Activated CD8-positive, alpha-beta memory T cell treated with anti-CD3 and anti-CD28 coated beads for 1 hour (primary cell): ENCODE data around the gene NRTN.
"Not testable (repeated sequence)": the region's sequence is repeated elsewhere in the genome, so short reads cannot be mapped to it uniquely, and the experiment has no call there.

Experiments
- DNase-seq, 2 donors: peaks; one replicate each; pipeline ENCODE4 v3.0.0-alpha.2; 2020; ENCODE audit warnings: low read depth in 1 of 2; ENCODE audit errors: extremely low read depth in 1 of 2

Gene NRTN, protein sequence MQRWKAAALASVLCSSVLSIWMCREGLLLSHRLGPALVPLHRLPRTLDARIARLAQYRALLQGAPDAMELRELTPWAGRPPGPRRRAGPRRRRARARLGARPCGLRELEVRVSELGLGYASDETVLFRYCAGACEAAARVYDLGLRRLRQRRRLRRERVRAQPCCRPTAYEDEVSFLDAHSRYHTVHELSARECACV

DNA sequence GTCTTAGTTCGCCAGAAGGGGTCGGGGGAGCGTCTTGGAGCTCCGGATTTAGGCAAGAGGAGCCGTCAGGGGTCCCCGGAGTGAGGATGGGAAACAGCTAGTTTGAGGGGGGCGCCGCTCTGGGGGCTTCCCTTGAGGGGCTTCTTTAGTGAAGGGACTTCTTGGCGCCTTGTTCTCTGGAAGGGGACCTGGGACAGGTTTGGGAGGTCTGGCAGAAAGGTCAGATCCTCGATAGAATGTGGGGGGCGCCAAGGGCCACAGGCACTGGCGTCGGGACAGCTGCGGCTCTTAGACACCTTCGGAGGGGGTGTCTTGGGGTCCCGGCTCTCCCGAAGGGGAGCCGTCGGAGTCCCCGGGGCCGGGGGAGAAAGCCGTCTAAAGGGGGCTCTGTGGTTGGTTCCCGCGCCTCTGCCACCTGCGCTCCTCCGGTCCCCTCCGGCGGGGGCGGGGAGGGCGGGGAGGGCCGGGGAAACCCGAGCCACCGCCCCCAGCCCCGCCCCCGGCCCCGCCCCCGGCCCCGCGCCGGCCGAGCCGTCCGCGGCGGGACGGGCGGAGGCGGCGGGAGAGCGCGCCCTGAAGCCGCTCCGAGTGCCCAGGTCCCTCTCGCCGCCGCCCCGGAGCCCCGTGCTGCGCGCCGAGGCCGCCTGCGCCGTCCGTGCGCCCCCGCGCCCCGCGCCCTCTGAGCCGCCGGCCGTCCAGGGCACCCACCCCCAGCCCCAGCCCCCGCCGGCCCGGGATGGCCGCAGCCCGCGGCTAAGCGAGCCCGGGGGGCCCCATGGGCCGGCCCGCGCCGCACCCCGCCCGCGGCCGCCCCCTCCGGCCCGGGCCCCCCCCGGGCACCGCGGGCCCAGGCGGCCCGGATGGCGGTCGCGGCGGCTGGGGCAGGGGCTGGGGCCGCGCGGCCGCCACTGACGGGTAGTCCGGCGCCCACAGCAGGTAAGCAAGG is at the start of gene NRTN:
Gene NRTN, plus strand, starts transcription at position 552 of the 946 bp plus-strand sequence. CDS start 19,099 bp downstream, outside the sequence.
- DNase-seq: peak in 1 of 2 donors; percentile 33

DNA sequence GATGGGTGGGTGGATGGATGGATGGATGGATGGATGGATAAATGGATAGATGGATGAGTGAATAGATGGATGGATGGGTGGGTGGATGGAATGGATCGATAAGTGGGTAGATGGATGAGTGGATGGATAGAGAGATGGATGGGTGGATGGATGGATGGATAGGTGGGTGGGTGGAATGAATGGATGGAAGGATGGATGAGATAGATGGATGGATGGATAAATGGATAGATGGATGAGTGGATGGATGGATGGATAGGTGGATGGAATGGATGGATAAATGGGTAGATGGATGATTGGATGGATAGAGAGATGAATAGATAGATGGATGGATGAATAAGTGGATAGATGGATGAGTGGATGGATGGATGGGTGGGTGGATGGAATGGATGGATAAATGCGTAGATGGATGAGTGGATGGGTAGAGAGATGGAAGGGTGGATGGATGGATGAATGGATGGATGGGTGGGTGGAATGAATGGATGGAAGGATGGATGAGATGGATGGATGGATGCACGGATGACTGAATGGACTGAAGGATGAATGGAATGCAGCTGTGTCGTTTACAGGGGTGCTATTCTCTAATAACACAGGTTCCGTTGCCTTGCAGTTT is 42.2 kb upstream of the NRTN start:
- no peak for DNase-seq

DNA sequence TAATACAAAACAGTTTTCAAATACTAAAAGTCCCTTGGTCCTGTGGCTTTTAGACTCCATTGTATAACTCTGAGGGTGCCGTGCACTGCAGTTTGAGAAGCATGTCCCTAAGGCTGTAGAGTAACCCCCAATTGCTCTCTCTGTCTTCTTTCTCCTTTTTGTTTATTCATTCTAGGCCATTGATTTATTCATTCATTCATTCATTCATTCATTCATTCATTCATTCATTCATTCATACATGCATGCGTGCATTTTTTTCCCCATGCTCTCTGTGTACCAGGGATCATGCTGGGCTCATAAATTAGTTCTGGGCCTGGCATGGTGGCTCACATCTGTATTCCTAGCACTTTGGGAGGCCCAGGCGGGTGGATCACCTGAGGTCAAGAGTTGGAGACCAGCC is 39.6 kb upstream of the NRTN start:
- no peak for DNase-seq

DNA sequence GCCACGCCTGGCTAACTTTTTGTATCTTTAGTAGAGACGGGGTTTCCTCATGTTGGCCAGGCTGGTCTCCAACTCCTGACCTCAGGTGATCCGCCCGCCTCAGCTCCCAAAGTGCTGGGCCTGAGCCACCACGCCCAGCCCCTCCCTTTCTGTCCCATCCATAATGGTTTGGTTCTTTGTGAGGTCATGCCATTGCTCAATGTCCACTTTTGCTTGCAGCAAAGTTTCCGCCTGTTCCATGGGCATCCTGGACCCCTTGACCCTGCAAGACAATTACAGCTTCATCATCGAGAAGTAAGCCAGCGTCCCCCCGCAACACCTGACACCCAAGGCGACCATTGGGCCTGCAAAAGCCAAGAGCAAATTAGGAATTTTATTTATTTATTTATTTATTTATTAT is 36.9 kb upstream of the NRTN start:
- DNase-seq: no peak

DNA sequence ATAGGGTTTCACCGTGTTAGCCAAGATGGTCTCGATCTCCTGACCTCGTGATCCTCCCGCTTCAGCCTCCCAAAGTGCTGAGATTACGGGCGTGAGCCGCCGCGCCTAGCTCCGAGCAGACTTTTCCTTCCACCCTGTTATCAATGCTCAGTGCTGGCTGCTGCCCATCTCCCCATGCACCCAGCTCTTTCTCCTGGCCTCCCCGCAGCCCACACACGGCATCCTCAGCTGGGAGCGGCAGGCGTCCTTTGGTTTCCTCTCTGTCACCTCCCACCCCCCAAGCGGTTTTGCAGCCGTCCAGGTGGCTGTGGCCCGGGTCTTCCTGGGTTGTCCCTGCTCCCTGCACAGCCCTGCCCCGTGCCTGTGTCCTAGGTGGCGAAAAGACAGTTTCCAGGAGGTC is 32.5 kb upstream of the NRTN start:
- DNase-seq: no peak

DNA sequence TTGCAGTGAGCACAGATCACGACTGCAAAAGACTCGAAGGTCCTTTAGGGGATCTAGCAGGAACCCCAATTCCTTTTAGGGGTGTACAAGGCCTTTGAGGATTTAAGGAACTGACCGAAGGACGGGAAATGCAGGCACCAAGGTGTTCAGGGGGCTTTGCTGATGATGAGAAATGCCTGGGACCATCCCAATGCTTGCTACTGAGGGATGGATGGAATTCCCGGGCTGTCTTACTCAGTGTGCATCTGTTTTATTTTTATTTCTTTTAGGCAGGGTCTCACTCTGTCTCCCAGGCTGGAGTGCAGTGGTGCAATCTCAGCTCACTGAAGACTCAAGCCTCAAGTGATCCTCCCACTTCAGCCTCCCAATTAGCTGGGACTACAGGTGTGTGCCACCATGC is 31.6 kb upstream of the NRTN start:
- DNase-seq: no peak

DNA sequence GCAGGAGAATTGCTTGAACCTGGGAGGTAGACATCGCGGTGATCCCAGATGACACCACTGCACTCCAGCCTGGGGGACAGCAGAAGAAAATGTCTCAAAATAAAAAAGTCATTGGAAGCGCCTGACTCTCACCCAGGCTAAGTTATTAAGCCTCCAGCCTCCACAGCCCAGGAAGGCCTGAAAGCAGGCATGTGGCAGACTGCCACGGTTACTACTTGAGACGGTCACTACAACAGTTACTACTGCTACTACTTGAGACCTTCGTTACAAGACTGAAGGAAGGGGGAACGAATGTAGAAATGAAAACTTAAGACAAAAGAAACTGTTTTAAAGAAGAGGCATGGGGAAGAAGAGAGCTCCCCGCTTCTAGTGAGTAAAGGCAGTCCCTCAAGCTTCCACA is 29.9 kb upstream of the NRTN start:
- DNase-seq: no peak

DNA sequence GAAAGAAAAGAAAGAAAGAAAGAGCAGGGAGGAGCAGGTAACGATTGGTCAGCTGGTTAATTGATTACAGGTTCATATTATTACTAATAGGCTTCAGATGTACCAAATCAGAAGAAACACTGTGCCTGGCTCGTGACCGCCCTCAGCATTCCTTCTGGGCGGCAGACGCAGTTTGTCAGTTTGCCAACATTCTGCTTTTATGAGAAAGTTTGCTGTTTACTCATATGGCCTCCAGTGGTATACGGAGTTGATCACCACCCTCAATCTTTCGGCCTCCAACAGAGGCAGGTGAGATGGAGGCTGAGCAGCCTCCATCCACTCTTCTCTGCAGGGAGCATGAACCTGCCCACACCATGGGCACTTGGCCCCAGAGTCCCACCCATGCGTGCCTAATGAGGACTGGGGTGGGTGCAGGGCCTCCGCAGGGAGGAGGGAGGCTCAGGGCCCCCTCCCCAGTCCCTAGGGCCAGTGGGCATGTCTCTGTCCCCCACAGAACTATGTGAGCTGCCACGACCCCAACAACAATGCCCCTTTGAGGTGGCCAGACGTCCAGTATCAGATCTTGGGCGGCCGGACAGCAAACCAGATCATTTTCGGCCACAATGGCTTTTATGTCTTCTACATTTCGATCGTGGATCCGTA is 29.1 kb upstream of the NRTN start:
- DNase-seq: no peak

DNA sequence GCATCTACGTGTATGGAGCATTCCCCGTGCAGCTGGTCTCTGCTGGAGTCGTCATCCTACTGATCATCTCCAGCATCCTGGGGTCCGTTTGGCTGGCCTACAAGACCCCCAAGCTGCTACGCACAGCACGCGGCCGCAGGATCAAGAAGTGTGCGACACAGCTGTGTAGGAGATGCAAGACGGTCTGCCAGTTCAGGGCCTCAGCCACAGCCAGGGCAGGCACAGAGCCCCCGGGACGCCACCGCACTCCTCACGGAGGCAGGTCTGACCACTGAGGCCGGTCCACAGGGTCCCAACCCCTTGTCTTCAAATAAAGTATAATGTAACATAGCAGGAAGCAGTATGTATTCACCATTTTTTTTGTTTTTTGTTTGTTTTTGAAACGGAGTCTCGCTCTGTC is 26.5 kb upstream of the NRTN start:
- no peak for DNase-seq

DNA sequence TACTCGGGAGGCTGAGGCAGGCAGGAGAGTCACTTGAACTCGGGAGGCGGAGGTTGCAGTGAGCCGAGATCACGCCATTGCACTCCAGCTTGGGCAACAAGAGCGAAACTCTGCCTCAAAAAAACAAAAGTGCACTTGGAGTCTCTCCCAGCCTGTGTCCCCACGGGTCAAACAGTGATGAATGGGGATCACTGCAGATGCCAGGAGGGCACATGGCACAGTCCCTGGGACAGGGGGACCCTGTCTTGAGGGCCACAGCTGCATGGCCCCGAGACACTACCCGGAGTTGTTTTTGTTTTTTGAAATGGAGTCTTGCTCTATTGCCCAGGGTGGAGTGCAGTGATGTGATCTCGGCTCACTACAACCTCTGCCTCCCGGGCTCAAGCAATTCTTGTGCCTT is 24.0 kb upstream of the NRTN start:
- DNase-seq: not testable (repeated sequence)

DNA sequence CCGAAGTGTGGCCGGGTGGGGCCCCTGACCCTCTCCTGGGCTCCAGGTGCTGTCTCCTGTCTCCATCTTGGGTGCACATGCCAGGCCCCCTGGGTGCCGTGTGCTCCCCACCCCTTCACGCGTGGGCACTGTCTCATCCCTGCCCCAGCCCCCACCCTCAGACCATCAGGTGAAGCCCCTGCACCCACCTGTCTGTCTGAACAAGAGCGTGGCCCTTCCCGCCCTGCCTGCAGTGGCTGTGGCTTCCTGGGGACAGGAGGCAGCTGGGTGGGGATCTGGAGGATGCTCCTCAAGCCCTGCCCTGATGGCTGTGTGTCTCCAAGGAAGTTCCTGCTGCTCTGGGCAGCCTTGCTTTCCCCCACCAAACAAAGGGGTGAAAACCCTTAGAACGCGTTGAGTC is 22.5 kb upstream of the NRTN start:
- DNase-seq: no peak

DNA sequence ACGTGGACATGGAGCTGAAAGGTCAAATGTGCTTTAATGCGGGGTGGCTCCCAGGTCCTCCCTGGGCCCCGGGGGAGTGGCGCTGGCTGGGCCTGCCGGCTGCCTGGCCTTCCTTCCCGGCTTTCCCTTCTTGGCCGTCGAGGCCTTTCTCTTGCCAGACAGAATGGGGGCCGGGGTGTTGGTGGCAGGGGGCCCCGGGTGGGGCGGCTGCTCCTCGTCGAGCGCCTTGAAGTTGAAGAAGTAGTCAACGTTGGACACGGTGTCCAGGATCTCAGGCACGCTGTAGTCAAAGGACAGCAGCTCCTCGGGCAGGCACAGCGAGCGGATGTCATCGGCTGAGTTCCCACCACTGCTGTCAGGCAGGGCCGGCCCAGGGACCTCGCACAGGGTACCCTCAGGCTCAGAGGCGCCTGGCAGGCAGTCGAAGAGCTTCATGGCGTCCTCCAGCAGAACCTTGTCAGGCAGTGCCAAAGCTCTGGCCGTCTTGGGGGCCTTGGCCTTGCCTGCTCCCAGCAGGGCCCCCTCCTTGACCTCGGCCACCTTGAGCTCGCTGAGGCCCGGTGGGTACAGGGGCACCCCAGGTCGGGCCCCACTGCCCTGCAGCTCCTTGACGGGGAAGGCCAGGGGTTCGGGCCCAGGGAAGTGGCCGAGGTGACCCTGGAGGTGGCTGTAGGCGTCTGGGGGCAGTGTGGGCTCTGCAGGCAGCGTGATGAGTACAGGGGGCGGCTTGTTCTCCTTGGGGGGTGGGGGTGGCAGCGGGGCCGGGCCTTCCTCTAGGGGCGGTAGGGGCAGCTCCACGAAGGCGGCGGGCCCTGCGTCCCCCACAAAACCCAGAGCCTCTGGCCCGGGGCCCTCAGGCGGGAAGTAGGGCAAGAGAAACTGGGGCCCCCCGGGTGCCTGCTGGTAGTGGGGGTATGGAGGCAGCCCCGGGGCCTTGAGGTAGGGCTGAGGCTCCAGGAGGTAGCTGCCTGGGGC is 21.6 kb upstream of the NRTN start:
- DNase-seq: no peak

DNA sequence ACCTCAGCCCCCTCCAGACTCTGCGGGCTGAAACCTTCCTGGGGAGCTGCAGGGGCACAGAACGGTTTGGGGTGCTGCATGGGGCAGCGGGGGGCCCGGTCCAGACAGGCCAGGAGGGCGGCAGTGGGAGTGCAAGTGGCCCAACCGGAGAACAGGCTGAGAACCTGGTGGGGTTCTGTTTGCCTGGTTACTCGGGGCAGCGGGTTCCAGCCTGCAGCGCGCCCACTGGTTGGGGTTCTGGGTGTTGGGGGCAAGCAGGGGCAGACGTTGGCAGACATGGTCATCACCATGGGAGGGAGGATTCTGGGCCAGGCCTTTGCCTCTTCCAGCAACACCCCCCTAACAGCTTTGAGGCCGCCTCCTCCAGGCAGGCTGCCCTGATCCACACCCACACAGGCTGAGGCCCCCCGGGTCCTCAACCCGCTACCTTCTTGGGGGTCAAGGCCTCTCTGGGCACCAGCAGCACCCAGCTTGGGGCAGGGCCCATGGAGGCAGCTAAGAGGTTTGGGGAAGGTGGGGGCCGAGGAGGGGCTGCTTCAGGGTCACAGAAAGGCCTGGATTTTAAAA is 20.2 kb upstream of the NRTN start, which contains the start of gene PRR22:
Gene PRR22, minus strand, starts transcription at position 166 of the 567 bp plus-strand sequence. Its CDS starts 86 bp downstream, at position 80.
- no peak for DNase-seq

DNA sequence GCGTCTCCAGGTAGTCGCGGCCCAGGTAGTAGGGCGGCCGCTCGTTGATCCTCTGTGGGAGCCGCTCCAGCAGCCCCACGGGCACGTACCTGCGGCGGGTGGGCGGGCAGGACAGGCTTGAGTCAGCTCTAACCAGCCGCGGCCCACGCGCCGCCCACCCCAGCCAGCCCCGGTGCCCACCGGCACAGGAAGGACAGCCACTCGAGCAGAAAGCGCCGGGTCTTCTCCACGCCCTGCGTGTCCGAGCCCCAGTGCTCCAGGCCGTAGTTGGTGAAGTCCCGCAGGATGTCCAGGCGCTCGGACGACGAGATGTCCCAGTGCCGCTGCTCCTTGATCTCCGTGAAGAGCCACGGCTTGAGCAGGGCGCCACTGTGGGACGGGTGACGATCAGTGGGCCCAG is 19.4 kb upstream of the NRTN start:
- no peak for DNase-seq

DNA sequence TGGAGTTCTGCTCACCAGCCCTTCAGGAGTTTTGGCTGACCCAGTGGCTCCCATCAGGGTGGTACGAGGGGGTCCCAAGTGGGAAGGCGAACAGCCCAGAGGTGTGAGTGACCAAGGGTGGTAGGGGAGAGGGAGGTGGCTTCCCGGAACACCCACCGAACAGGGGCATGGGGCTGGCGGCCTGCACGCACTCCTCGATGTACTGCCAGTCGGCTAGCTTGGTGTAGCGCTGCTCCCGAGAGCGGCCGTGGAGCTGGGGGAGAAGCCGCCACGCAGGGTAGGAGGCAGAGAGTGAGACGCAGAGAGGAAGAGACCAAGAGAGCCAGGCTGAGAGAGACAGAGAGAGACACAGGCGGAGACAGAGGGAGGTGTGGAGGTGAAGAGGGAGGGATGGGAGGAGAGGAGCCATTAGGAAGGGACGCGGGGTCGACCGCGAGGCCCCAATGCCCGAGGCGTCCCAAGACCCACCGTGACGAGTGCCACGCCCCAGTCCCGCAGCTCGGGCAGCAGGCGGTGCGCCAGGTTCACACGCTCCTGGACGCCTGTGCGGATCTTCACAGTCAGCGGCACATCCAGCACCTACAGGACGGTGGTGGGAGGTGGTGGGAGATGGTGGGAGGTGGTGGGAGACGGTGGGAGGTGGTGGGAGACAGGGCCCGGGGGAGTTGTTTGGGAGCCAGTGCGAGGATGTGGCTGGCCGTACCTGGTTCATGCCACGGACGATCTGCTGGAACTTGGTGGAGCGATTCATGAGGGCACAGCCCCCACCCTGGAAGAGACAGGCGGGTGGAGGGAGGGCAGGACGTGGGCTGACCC is 18.1 kb upstream of the NRTN start:
- no peak for DNase-seq

DNA sequence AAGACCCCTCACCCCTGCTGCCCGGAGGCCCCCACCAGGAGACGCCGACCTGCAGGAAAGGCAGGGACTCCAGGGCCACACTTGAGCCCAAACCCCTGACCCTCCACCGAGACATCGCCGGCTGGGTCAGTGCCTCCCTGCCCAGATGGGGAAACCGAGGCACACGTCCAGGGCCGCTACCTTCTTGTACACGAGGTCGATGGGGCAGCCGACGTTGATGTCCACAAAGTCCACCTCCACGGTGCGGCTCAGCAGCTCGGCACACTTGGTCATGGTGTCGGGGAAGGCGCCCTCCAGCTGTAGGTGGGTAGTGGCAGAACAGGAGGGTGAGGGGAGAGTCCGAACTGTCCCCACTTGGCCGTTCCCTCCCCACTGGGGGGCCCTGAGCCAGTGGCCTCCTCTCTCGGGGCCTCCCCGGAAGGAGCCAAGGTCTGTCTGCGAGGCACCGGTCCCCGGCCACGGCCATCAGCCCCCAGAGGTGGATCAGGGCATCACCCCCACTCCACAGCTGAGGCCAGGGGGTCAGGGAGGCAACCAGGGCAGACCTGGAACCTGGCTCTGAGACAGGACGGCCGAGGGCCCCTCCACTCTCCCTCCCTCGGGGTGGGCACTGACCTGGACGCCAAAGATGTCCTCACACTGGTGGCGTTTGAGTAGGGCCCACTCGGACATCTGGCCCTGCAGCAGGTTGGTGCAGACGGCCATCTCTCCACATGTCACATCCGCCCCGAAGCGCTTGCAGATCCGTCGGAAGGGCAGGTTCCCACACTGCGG is 17.3 kb upstream of the NRTN start:
- no peak for DNase-seq

DNA sequence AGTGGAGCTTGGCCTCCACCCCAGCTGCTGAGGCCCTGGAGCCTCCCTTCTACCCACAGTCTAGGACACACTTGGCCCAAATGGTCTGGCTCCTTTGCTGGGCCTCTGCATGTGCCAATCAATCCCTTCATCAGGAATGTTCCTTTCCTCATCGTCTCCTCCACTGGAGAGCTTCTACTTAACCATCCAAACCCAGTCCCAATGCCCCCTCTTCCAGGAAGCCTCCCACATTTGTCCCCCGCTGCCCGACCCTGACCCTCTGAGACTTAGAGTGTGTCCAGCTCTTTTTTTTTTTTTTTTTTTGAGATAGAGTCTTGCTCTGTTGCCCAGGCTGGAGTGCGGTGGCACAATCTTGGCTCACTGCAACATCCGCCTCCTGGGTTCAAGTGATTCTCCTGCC is 16.4 kb upstream of the NRTN start:
- DNase-seq: no peak

DNA sequence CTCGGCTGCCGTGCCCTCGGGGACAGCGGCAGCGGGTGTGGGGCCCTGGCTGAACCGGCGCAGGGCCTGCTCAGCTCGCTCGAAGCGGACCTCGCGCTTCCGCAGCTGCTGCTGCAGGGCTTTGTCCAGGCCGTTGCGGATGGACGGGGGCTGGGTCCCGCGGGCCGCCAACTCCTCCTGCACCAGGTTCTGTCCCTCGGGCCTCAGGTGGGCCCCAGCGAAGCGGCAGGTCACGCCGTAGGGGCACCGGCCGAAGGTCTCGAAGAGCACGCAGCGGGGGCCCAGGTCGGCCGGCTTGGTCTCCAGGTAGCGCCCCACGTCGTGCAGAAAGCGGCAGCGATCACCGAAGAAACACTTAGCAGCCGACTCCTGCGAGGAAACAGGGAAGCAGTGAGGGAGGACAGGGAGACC is 15.5 kb upstream of the NRTN start:
- no peak for DNase-seq
